ENCODE results near the gene DNAH5.

GRCh38 chr5:13658761-13659160, 285.7 kb downstream of the DNAH5 start:
- TF ChIP-seq, protein P1, sequence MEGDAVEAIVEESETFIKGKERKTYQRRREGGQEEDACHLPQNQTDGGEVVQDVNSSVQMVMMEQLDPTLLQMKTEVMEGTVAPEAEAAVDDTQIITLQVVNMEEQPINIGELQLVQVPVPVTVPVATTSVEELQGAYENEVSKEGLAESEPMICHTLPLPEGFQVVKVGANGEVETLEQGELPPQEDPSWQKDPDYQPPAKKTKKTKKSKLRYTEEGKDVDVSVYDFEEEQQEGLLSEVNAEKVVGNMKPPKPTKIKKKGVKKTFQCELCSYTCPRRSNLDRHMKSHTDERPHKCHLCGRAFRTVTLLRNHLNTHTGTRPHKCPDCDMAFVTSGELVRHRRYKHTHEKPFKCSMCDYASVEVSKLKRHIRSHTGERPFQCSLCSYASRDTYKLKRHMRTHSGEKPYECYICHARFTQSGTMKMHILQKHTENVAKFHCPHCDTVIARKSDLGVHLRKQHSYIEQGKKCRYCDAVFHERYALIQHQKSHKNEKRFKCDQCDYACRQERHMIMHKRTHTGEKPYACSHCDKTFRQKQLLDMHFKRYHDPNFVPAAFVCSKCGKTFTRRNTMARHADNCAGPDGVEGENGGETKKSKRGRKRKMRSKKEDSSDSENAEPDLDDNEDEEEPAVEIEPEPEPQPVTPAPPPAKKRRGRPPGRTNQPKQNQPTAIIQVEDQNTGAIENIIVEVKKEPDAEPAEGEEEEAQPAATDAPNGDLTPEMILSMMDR (IDR thresholded peaks at IDR 0.05) = no peak
- no peak for TF ChIP-seq POLR2A (IDR thresholded peaks at IDR 0.05)

All from right lobe of liver (tissue), 4 donors.